Hepatocyte (in vitro differentiated cells): ENCODE results near the gene MYEOV.

Experiments
- EZH2phosphoT487 ChIP-seq: fragments of 200-600 bp; sonication (generic); IDR thresholded peaks from one replicate; pipeline ENCODE4 v1.6.1; 2018; ENCODE audit warnings: antibody characterized with exemption, mild to moderate bottlenecking, low read depth, moderate library complexity; ENCODE audit not compliant: unreplicated experiment, severe bottlenecking
- TF ChIP-seq, protein P1 (sequence below): fragments of 200-600 bp; sonication (generic); IDR thresholded peaks from 2 replicates; pipeline ENCODE4 v1.5.1; 2016; ENCODE audit warnings: antibody characterized with exemption, mild to moderate bottlenecking; ENCODE audit not compliant: poor library complexity

DNA sequence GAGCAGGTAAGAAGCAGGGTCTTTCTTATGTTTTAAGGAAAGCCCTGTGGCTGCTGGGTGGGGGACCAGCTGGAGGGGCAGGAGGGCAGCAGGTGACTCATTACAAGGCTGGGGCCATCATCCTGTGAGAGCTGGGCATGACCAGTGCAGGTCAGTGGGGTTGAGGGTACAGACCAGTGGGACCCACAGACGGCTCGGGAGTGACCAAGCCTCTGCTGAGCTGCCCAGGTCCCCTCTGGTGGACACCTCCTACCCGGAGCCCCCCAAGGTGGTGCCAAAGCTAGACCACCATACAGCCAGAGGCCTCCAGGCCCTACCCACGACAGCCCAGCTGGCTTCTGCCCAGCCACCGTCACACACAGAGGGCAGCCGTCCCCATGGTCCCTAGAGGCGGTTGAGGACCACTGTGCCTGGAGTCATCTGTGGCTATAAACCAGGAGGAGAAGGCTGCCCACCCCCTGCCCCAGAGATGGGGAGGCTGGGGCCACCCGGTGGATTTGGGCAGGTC, 670 bp downstream of the MYEOV start:
- TF ChIP-seq, protein P1, sequence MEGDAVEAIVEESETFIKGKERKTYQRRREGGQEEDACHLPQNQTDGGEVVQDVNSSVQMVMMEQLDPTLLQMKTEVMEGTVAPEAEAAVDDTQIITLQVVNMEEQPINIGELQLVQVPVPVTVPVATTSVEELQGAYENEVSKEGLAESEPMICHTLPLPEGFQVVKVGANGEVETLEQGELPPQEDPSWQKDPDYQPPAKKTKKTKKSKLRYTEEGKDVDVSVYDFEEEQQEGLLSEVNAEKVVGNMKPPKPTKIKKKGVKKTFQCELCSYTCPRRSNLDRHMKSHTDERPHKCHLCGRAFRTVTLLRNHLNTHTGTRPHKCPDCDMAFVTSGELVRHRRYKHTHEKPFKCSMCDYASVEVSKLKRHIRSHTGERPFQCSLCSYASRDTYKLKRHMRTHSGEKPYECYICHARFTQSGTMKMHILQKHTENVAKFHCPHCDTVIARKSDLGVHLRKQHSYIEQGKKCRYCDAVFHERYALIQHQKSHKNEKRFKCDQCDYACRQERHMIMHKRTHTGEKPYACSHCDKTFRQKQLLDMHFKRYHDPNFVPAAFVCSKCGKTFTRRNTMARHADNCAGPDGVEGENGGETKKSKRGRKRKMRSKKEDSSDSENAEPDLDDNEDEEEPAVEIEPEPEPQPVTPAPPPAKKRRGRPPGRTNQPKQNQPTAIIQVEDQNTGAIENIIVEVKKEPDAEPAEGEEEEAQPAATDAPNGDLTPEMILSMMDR, result no peak
- TF ChIP-seq EZH2phosphoT487, result no peak
